ENCODE measurements around the gene CALM1. TPM values are rescaled to one million over a fixed set of nuclear protein-coding genes. Genes with fewer than 3 reads are reported as not detected.

Gene CALM1
- total RNA-seq, 6 experiments from 2014 or later = 143 to 207 (median 161) TPM

- Histone ChIP-seq H3K4me3 (no peak overlapping the region), H3K36me3 (no peaks in the 10 kb centered on the region), H3K27me3 (no peaks in the 10 kb centered on the region), H3K27ac (no peak overlapping the region), H3K9me3 (no peaks in the 10 kb centered on the region), H3K4me1 (no peaks in the 10 kb centered on the region)
- intact Hi-C loops (cut with DNase I) = no loop called here
- DNase-seq (no peak), ATAC-seq (no peak)
- 62% methylated on average over 2 of the region's 2 CpGs for WGBS (ENCODE audit: insufficient coverage, low coverage, low lambda C conversion rate, missing lambda C conversion rate)
- no peak for TF ChIP-seq CTCF (IDR thresholded peaks at IDR 0.05)
- TF ChIP-seq POLR2A (IDR thresholded peaks at IDR 0.05) = no peak
Observed at GRCh38 chr14:90440592-90440991, 43.8 kb downstream of the CALM1 start.

- DNase-seq = no peak
Observed at GRCh38 chr14:90442388-90442787, 45.6 kb downstream of the CALM1 start.

GRCh38 chr14:90443161-90444076, 46.6 kb downstream of the CALM1 start:
- no peak overlapping the region for H3K4me3 ChIP-seq
- intact Hi-C loops (cut with DNase I) = no loop called here
- no peak for DNase-seq
- H3K9me3 ChIP-seq = no peaks in the 10 kb centered on the region
- H3K4me1 ChIP-seq = no peaks in the 10 kb centered on the region
- ATAC-seq = no peak
- no peak overlapping the region for H3K27ac ChIP-seq
- TF ChIP-seq CTCF (IDR thresholded peaks at IDR 0.05) = no peak
- no peak for TF ChIP-seq POLR2A (IDR thresholded peaks at IDR 0.05)
- WGBS (ENCODE audit: insufficient coverage, low coverage, low lambda C conversion rate, missing lambda C conversion rate) = 57% methylated on average over 8 of the region's 16 CpGs
- no peaks in the 10 kb centered on the region for H3K27me3 ChIP-seq
- H3K36me3 ChIP-seq = no peaks in the 10 kb centered on the region

More at GRCh38 chr14:90442388-90442787, 45.6 kb downstream of the CALM1 start:
- TF ChIP-seq CTCF (IDR thresholded peaks at IDR 0.05) = no peak
- no peak for TF ChIP-seq POLR2A (IDR thresholded peaks at IDR 0.05)
- Histone ChIP-seq H3K4me3 (no peak overlapping the region), H3K27me3 (no peaks in the 10 kb centered on the region), H3K36me3 (no peaks in the 10 kb centered on the region), H3K9me3 (no peaks in the 10 kb centered on the region), H3K4me1 (no peaks in the 10 kb centered on the region), H3K27ac (no peak overlapping the region)
- no peak for ATAC-seq
- WGBS (ENCODE audit: insufficient coverage, low coverage, low lambda C conversion rate, missing lambda C conversion rate) = 48% methylated on average over 2 of the region's 2 CpGs
- intact Hi-C loops (cut with DNase I) = no loop called here

GRCh38 chr14:90444077-90444696, 47.4 kb downstream of the CALM1 start:
- Histone ChIP-seq H3K4me3 (no peak overlapping the region), H3K27ac (no peak overlapping the region), H3K36me3 (no peaks in the 10 kb centered on the region), H3K27me3 (no peaks in the 10 kb centered on the region), H3K9me3 (no peaks in the 10 kb centered on the region), H3K4me1 (no peaks in the 10 kb centered on the region)
- WGBS (ENCODE audit: insufficient coverage, low coverage, low lambda C conversion rate, missing lambda C conversion rate) = 44% methylated on average over 3 of the region's 6 CpGs
- intact Hi-C loops (cut with DNase I) = no loop called here
- ATAC-seq (peak; percentile 66 to 97 (median 86)), DNase-seq (no peak)
- no peak for TF ChIP-seq CTCF (IDR thresholded peaks at IDR 0.05)
- TF ChIP-seq POLR2A (IDR thresholded peaks at IDR 0.05) = no peak
